NK-92 treated with Interleukin-12 subunit alpha and Interleukin-12 subunit beta, amount 100 ng/mL, for 24 hours (cell line): ENCODE results near the gene VGF.
"Not testable (repeated sequence)": the region's sequence is repeated elsewhere in the genome, so short reads cannot be mapped to it uniquely, and the experiment has no call there.

ENCODE experiments used
- DNase-seq: peaks from one replicate; lab custom pipeline; 2025; lab: John Stamatoyannopoulos, UW

The VGF gene

GRCh38 chr7:101165075-101165957, at the start of gene VGF:
Gene VGF (minus strand): TSS chr7:101165569. CDS start chr7:101164843, 726 bp downstream.
- no peak for DNase-seq

- DNase-seq = no peak
Measured at GRCh38 chr7:101212014-101212413, 46.6 kb upstream of the VGF start.

- DNase-seq = no peak
Measured at GRCh38 chr7:101211501-101211900, 46.1 kb upstream of the VGF start.

- no peak for DNase-seq
Measured at GRCh38 chr7:101210143-101210542, 44.8 kb upstream of the VGF start.

GRCh38 chr7:101208794-101209193, 43.4 kb upstream of the VGF start:
- DNase-seq = no peak

GRCh38 chr7:101207459-101207858, 42.1 kb upstream of the VGF start:
- DNase-seq = no peak

- no peak for DNase-seq
Measured at GRCh38 chr7:101206665-101207042, 41.3 kb upstream of the VGF start.

GRCh38 chr7:101205901-101206664, 40.7 kb upstream of the VGF start:
- DNase-seq = no peak

GRCh38 chr7:101203740-101204738, 38.7 kb upstream of the VGF start:
- not testable (repeated sequence) for DNase-seq

GRCh38 chr7:101202603-101202918, 37.2 kb upstream of the VGF start:
- DNase-seq = no peak

GRCh38 chr7:101201695-101202602, 36.6 kb upstream of the VGF start:
- no peak for DNase-seq

GRCh38 chr7:101200862-101201599, 35.7 kb upstream of the VGF start, which contains the start of gene MOGAT3:
Gene MOGAT3 (minus strand): TSS chr7:101201036. CDS start chr7:101200854, 182 bp downstream.
- DNase-seq = no peak

- DNase-seq = no peak
Measured at GRCh38 chr7:101200504-101200861, 35.1 kb upstream of the VGF start.

GRCh38 chr7:101199522-101199921, 34.2 kb upstream of the VGF start:
- DNase-seq = not testable (repeated sequence)

- DNase-seq = no peak
Measured at GRCh38 chr7:101198476-101198875, 33.1 kb upstream of the VGF start.

GRCh38 chr7:101197991-101198390, 32.6 kb upstream of the VGF start:
- DNase-seq = no peak

GRCh38 chr7:101195884-101196283, 30.5 kb upstream of the VGF start:
- no peak for DNase-seq

GRCh38 chr7:101189109-101189508, 23.7 kb upstream of the VGF start:
- no peak for DNase-seq

GRCh38 chr7:101186844-101187428, 21.6 kb upstream of the VGF start:
- DNase-seq = no peak

- DNase-seq = no peak
Measured at GRCh38 chr7:101186194-101186593, 20.8 kb upstream of the VGF start.
